Caco-2 (cell line): Measurements from ENCODE around the gene GABRG2. TPM values are rescaled to one million over a fixed set of nuclear protein-coding genes. Genes with fewer than 3 reads are reported as not detected.
"Not testable (repeated sequence)": the region's sequence is repeated elsewhere in the genome, so short reads cannot be mapped to it uniquely, and the experiment has no call there.

Experiments used
- BruUV-seq: library from RNA; stranded (reverse); fragments of 400-500 nt; replicated peaks from 2 replicates; lab custom pipeline; 2021; lab: Mats Ljungman, UMichigan
- CTCF ChIA-PET: fragments of 300-600 bp; sonication (Branson Sonifier 250); formaldehyde crosslinking; loops from one replicate; lab custom pipeline; 2022; ENCODE audit warnings: antibody characterized with exemption; lab: Charles Lee
- POLR2A ChIA-PET: fragments of 300-600 bp; sonication (Branson Sonifier 250); formaldehyde crosslinking; loops from one replicate; lab custom pipeline; 2022; ENCODE audit warnings: antibody characterized with exemption; lab: Charles Lee
- DNase-seq, 2 experiments: peaks; one replicate each; pipeline versions ENCODE4 v3.0.0 to v3.0.0-alpha.2; 2020 to 2022
- H3K27me3 ChIP-seq: replicated peaks from 2 replicates; pipeline ENCODE4 v1.6.0; 2011; ENCODE audit warnings: low read length; ENCODE audit not compliant: control insufficient read depth, insufficient read depth
- H3K36me3 ChIP-seq: 2 replicates; pipeline ENCODE4 v1.5.1; 2011; ENCODE audit warnings: low read length; ENCODE audit not compliant: control insufficient read depth, insufficient read depth
- H3K4me1 ChIP-seq: fragments of 250-450 bp; sonication (Bioruptor Pico); 2 replicates; pipeline ENCODE4 v1.5.1; 2020; ENCODE audit warnings: mild to moderate bottlenecking
- H3K4me3 ChIP-seq: 2 replicates; pipeline ENCODE4 v1.5.1; 2011; ENCODE audit warnings: low read depth, mild to moderate bottlenecking, control low read depth, low read length
- H3K9me3 ChIP-seq: fragments of 250-450 bp; sonication (Bioruptor Pico); 2 replicates; pipeline ENCODE4 v1.5.1; 2020; ENCODE audit warnings: mild to moderate bottlenecking, moderate library complexity
- H3K27ac Mint-ChIP-seq: one replicate; pipeline ENCODE4 v1.8.0; 2022; ENCODE audit warnings: mixed read lengths; ENCODE audit not compliant: unreplicated experiment
- H3K27me3 Mint-ChIP-seq: one replicate; pipeline ENCODE4 v1.8.0; 2022; ENCODE audit warnings: mixed read lengths; ENCODE audit not compliant: insufficient read depth, unreplicated experiment
- H3K36me3 Mint-ChIP-seq: one replicate; pipeline ENCODE4 v1.8.0; 2022; ENCODE audit warnings: mild to moderate bottlenecking, mixed read lengths; ENCODE audit not compliant: insufficient read depth, unreplicated experiment
- H3K4me1 Mint-ChIP-seq: one replicate; pipeline ENCODE4 v1.8.0; 2022; ENCODE audit warnings: low read depth, mixed read lengths; ENCODE audit not compliant: unreplicated experiment
- H3K4me3 Mint-ChIP-seq: one replicate; pipeline ENCODE4 v1.8.0; 2022; ENCODE audit warnings: mild to moderate bottlenecking, moderate library complexity, mixed read lengths; ENCODE audit not compliant: unreplicated experiment
- H3K9me3 Mint-ChIP-seq: one replicate; pipeline ENCODE4 v1.8.0; 2022; ENCODE audit warnings: mixed read lengths; ENCODE audit not compliant: unreplicated experiment
- intact Hi-C: fragments of 100-400 bp; cut with micrococcal nuclease; formaldehyde crosslinking; loops from one replicate; pipeline ENCODE4 v1.10.0; 2022; ENCODE audit not compliant: unreplicated experiment
- total RNA-seq: library from RNA; stranded (reverse); gene quantifications from 2 replicates; pipeline ENCODE4 v1.2.3, GENCODE V29; 2022
- TF ChIP-seq, protein P1 (sequence below), 2 experiments: fragments of 200-600 bp in 1 of 2; IDR thresholded peaks; 1 replicate in 1 of 2; 2 replicates in 1 of 2; pipeline versions ENCODE4 v1.5.1 to v1.8.0; 2011 to 2022; ENCODE audit warnings: antibody characterized with exemption in 1 of 2, control low read depth in 1 of 2, inconsistent platforms in 1 of 2, low read depth in 1 of 2, low read length in 1 of 2, mild to moderate bottlenecking in 1 of 2, moderate library complexity in 1 of 2; ENCODE audit not compliant: insufficient read depth in 1 of 2, severe bottlenecking in 1 of 2, unreplicated experiment in 1 of 2

Gene GABRG2
- total RNA-seq, 1 experiment from 2014 or later, result 1.9 TPM

DNA sequence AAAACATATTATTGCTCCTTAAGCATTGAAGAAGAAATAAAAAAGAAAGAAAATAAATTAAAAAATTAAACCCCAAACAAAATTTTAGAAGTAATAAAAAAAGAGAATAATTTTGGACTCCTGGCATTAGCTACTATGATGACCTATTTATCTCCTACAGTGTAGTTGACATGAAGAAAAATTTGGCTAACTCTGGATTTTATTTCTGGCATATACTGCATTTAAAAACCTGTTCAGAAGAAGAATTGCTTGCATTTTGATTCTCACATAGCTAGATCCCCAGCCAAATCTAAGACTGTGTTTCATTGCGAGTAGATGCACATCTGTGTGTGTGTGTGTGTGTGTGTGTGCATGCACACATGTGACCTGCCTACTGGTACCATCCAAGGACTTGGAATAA lies 30.1 kb upstream of the GABRG2 start:
- H3K4me3 Mint-ChIP-seq, result no peak overlapping the region
- BruUV-seq, result no TSS peak

DNA sequence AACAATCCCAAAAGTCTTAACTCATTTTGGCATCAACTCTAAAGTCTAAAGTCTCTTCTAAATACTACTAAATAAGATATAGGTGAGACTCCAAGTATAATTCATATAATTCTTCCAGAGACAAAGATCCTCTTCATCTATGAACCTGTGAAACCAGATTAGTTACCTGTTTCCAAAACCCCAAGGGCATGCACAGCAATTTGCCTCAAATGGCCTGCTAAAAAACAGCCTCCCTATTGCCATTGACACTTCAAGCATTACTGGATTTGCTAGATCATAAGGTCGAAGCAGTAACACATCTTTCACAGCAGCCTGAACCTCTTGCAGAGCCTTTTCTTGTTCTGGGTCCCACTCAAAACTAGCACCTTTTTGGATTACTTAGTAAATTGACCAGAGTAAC lies 20.3 kb upstream of the GABRG2 start:
- TF ChIP-seq, protein P1, sequence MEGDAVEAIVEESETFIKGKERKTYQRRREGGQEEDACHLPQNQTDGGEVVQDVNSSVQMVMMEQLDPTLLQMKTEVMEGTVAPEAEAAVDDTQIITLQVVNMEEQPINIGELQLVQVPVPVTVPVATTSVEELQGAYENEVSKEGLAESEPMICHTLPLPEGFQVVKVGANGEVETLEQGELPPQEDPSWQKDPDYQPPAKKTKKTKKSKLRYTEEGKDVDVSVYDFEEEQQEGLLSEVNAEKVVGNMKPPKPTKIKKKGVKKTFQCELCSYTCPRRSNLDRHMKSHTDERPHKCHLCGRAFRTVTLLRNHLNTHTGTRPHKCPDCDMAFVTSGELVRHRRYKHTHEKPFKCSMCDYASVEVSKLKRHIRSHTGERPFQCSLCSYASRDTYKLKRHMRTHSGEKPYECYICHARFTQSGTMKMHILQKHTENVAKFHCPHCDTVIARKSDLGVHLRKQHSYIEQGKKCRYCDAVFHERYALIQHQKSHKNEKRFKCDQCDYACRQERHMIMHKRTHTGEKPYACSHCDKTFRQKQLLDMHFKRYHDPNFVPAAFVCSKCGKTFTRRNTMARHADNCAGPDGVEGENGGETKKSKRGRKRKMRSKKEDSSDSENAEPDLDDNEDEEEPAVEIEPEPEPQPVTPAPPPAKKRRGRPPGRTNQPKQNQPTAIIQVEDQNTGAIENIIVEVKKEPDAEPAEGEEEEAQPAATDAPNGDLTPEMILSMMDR (IDR thresholded peaks at IDR 0.05; ENCODE audit: insufficient read depth in 1 of 2, low read depth in 1 of 2, low read length in 1 of 2, severe bottlenecking in 1 of 2, unreplicated experiment in 1 of 2), result no peak

More for the DNA sequence above, 30.1 kb upstream of the GABRG2 start:
- Mint-ChIP-seq H3K27me3 (no peaks in the 10 kb centered on the region), H3K36me3 (no peaks in the 10 kb centered on the region), H3K4me1 (no peaks in the 10 kb centered on the region), H3K27ac (no peak overlapping the region), H3K9me3 (no peaks in the 10 kb centered on the region)
- Histone ChIP-seq H3K36me3 (no peaks in the 10 kb centered on the region), H3K9me3 (no peaks in the 10 kb centered on the region), H3K27me3 (no peaks in the 10 kb centered on the region), H3K4me3 (no peak overlapping the region), H3K4me1 (no peaks in the 10 kb centered on the region)
- ChIA-PET CTCF (no interaction called here), POLR2A (no interaction called here)
- intact Hi-C loops, result no loop called here
- DNase-seq, result no peak
- TF ChIP-seq, protein P1 (IDR thresholded peaks at IDR 0.05; ENCODE audit: insufficient read depth in 1 of 2, low read depth in 1 of 2, low read length in 1 of 2, severe bottlenecking in 1 of 2, unreplicated experiment in 1 of 2), result no peak

DNA sequence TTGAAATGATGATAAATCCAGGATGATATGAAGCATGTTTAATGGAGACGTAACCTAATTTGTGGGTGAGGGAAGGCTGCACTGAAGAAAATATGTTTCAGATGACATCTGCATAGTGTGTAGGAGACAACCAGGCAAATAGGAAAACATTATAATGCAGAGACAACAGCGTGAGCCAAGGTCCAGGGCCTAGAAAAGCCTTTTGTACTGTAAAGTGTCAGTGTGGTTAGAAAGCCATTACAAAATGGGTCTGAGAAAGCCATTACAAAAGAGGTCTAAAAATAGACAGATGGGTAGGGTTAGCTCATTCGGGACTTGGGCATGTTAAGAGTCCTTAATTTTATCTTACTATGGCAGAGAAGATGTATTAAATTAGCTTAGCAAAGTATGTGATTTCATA lies 14.9 kb upstream of the GABRG2 start:
- no peaks in the 10 kb centered on the region for H3K4me1 ChIP-seq
- no peaks in the 10 kb centered on the region for H3K36me3 ChIP-seq
- intact Hi-C loops, result no loop called here
- no peaks in the 10 kb centered on the region for H3K36me3 Mint-ChIP-seq
- CTCF ChIA-PET, result no interaction called here
- POLR2A ChIA-PET, result no interaction called here
- H3K9me3 Mint-ChIP-seq, result no peaks in the 10 kb centered on the region
- no peak for DNase-seq
- no peak overlapping the region for H3K4me3 Mint-ChIP-seq
- TF ChIP-seq, protein P1 (IDR thresholded peaks at IDR 0.05; ENCODE audit: insufficient read depth in 1 of 2, low read depth in 1 of 2, low read length in 1 of 2, severe bottlenecking in 1 of 2, unreplicated experiment in 1 of 2), result no peak
- H3K4me1 Mint-ChIP-seq, result no peaks in the 10 kb centered on the region
- H3K27me3 Mint-ChIP-seq, result no peaks in the 10 kb centered on the region
- H3K4me3 ChIP-seq, result no peak overlapping the region
- H3K27ac Mint-ChIP-seq, result no peak overlapping the region
- no peaks in the 10 kb centered on the region for H3K27me3 ChIP-seq
- no TSS peak for BruUV-seq
- H3K9me3 ChIP-seq, result no peaks in the 10 kb centered on the region

More for the DNA sequence above, 20.3 kb upstream of the GABRG2 start:
- Histone ChIP-seq H3K4me1 (no peaks in the 10 kb centered on the region), H3K9me3 (no peaks in the 10 kb centered on the region), H3K36me3 (no peaks in the 10 kb centered on the region), H3K27me3 (no peaks in the 10 kb centered on the region), H3K4me3 (no peak overlapping the region)
- H3K9me3 Mint-ChIP-seq, result no peaks in the 10 kb centered on the region
- ChIA-PET POLR2A (no interaction called here), CTCF (no interaction called here)
- DNase-seq, result no peak
- no TSS peak for BruUV-seq
- no peaks in the 10 kb centered on the region for H3K36me3 Mint-ChIP-seq
- intact Hi-C loops, result no loop called here
- H3K4me3 Mint-ChIP-seq, result no peak overlapping the region
- H3K27ac Mint-ChIP-seq, result no peak overlapping the region
- H3K27me3 Mint-ChIP-seq, result no peaks in the 10 kb centered on the region
- no peaks in the 10 kb centered on the region for H3K4me1 Mint-ChIP-seq

DNA sequence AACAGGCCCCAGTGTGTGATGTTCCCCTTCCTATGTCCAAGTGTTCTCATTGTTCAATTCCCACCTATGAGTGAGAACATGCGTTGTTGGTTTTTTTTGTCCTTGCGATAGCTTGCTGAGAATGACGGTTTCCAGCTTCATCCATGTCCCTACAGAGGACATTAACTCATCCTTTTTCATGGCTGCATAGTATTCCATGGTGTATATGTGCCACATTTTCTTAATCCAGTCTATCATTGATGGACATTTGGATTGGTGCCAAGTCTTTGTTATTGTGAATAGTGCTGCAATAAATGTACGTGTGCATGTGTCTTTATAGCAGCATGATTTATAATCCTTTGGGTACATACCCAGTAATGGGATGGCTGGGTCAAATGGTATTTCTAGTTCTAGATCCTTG lies 12.5 kb upstream of the GABRG2 start:
- intact Hi-C loops, H3K27me3 Mint-ChIP-seq, BruUV-seq, H3K9me3 Mint-ChIP-seq, H3K27me3 ChIP-seq, H3K9me3 ChIP-seq, H3K4me3 ChIP-seq, POLR2A ChIA-PET, H3K4me1 Mint-ChIP-seq, H3K36me3 ChIP-seq, H3K4me3 Mint-ChIP-seq, DNase-seq, H3K36me3 Mint-ChIP-seq, H3K27ac Mint-ChIP-seq, CTCF ChIA-PET, H3K4me1 ChIP-seq: not testable (repeated sequence)
